HG03432 (cell line): Measurements from ENCODE around the gene LMLN.
"Not testable (repeated sequence)": the region's sequence is repeated elsewhere in the genome, so short reads cannot be mapped to it uniquely, and the experiment has no call there.

Source experiments
- ATAC-seq: cut with Tn5 transposase; IDR thresholded peaks from one replicate; pipeline ENCODE4 v1.9.1; 2021; ENCODE audit warnings: mild to moderate bottlenecking, moderate library complexity; ENCODE audit not compliant: unreplicated experiment

Gene LMLN

GRCh38 chr3:197956626-197956988, 3.4 kb upstream of the LMLN start:
- ATAC-seq, result no peak

DNA sequence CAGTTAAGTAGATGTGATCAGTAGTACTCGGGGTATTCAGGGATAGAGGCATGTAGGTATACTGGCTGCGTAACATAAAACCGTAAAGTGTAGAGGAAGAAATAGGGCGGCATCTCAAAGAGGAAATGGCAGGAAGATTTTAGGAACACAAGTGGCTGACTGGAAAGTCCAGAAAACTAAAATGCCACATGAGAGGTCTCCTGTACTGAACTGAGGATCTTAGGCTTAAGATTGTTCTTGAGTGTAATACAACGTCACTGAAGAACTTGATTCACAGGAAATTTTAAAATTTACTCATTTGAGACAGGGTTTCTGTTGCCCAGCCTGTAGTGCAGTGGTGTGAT, 2.3 kb upstream of the LMLN start:
- ATAC-seq, result no peak

DNA sequence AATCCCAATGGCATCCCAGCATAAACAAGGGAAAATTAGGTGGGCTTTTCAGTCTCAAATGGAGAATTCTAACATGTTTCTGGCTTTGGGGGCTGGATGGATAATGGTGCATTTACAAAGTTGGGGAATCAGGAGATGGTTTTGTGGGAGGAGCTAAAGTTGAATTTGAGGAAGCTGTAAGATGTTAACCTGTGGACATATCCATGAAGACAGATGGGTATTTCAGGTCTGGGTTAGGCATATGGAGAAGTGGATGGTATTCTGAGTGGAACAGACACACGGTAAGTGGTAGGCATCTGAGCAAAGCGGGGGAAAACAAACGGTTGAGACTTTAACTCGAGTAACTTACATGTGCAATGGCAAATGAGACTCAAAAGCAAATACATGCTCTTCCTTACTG, 1.7 kb upstream of the LMLN start:
- ATAC-seq, result no peak

DNA sequence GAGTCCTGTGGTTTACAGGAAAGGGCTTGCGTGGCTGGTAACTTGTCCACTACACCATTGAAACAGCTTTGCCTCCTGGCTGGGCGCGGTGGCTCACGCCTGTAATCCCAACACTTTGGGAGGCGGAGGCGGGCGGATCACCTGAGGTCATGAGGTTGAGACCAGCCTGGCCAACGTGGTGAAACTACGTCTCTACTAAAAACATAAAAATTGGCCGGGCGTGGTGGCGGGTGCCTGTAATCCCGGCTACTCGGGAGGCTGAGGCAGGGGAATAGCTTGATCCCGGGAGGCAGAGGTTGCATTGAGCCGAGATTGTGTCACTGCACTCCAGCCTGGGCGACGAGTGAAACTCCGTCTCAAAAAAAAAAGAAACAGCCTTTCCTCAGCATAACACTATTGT, 1.2 kb upstream of the LMLN start:
- ATAC-seq, result not testable (repeated sequence)

DNA sequence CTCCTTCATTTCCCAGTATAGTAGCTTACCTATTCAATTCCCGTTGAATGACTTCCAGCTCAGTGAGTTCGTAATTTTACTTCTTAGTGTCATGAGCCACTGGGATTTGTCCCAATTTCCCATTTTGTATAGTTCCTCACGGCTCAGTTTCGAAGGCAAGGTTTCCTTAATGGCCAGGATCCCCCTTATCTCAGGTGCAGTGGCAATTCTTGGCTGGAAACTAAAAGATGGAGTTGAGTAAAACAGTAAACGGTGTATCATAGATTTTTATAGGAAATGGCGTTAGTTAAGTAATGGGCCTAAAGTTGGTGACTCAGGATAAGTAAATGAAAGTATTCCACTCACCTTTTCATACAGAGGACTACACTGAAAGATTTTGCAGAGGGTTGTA, 522 bp upstream of the LMLN start:
- ATAC-seq, result no peak

DNA sequence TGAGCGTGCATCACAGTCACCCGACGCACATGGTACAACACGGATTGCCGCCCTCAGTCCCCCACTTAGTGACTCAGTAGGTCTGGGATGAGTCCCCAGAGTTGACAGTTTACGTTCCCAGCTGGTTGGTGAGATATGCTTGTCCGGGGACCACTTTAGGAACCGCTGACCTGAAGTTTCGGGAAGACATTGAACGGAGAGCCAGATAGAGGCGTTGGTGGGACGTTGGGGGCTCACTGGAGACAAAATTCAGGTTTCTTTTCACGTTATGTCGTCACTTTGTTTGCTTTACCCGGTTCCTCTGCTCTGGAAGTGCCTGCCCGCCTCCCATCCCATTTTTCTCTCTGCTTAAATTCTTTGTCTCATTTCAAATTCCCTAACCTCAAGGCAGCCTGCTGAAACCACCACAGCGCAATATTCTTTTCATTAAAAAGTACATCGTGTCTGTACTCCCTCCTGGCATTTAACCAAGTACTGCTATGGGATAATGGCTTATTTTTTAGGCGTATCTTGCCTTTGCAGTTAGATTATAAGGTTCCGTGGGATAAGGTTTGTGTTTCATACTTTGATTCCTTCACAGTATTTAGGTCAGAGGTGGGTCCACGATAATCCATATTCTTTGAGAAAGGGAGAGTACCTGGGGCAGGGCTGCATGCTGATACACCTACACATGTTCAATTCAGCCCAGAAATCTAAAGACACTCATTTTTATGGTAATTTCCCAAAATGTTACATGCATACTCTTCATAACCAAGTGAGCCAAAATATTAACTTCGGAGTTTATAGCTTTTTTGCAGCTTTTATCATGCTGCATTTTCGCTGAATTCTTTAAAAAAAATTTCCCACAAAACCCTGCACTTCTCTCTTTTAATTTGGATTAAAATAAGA, 921 bp downstream of the LMLN start:
- ATAC-seq, result no peak

DNA sequence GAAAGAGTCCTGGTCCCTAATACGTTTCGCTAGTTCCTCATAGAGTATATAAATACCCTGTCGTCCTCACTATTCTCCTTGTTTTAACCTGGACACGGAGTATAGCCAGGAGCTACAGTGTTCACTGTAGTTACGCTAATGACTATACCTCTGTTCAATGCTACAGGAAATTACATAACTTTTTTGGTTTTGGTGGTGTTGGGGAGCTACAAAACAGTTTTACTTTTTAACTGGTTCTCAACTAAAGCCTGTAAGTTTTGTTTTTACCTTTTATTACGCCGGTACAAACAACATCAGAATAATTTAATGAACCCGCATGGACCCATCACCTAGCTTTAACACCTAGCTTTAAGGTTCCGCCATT, 1.5 kb downstream of the LMLN start:
- no peak for ATAC-seq

DNA sequence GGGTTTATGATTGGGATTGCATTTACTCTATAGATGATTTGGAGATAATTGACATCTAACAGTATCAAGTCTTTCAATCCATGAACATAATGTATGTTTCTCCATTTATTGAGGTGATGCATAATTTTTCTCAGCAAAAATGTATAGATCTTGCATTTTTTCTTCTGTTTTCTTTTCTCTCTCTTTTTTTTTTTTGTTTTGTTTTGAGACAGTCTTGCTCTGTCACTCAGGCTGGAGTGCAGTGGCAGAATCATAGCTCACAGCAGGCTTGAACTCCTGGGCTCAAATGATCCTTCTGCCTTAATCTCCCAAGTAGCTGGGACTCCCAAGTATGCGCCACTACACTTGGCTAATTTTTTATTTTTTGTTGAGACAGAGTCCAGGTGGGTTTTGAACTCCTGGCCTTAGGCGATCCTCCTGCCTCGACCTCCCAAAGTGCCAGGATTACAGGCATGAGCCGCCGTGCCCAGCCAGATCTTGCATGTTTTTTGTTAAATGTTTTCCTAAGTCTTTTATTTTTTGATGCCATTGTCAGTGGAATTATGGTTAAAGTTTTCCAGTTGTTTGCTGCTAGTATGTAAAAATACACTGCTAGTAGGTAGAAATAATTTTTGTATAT, 3.1 kb downstream of the LMLN start:
- ATAC-seq, result no peak

- not testable (repeated sequence) for ATAC-seq
These were observed 7.4 kb downstream of the LMLN start for GRCh38 chr3:197967337-197967989.

DNA sequence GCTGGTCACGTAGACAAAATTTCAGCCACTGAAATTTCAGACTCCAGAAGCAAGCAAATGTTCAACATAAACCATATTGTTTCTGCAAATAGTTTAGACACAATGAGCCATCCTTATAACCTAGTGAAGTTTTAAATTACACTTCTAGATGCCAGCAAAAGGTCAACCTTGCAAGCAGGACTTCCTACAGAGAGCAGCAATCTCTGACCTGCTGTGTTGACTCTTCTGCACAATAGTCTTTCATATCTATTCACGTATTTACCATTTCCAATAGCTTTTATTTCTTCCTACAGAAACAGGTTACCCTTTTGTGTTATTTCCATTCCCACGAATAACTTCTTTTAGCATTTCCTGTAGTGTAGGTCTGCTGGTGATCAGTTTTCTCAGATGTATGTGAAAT, 10.6 kb downstream of the LMLN start:
- no peak for ATAC-seq

GRCh38 chr3:197974016-197974415, 14.0 kb downstream of the LMLN start:
- ATAC-seq, result no peak

- ATAC-seq, result no peak
These were observed 15.3 kb downstream of the LMLN start for GRCh38 chr3:197975311-197975710.

DNA sequence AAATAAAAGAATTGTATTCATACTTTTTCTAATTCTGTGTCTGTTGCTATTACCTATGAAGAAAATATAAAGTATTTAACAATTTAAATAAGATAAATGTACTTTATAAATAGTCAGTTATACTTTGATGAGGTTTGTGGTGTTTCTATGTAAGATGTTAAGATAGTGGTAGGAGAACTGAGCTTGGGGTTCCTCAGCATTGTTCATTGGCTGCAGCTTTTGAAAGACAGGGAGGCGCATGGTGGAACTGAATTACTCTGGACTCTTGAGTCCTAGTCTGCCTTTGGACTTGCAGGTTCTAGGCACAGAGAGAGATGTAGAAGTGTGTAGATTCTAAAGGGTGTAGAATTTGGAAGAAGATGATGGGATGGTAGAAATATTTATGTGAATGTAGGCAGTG, 23.1 kb downstream of the LMLN start:
- ATAC-seq, result no peak

- no peak for ATAC-seq
These were observed 29.6 kb downstream of the LMLN start for GRCh38 chr3:197989651-197990050.

- no peak for ATAC-seq
These were observed 34.7 kb downstream of the LMLN start for GRCh38 chr3:197994736-197995135.

DNA sequence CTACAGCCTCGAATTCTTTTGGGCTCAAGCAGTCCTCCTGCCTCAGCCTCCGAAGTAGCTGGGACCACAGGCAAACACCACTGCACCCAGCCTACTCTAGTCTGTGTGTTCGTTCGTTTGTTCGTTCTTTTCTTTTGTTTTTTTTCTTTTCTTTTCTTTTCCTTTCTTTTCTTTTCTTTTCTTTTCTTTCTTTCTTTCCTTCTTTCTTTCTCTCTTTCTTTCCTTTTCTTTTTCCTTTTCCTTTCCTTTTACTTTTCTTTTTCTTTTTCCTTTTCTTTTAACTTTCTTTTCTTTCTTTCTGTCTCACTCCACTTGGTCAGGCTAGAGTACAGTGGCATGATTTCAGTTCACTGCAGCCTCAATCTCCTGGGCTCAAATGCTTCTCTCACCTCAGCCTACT, 36.8 kb downstream of the LMLN start:
- no peak for ATAC-seq

DNA sequence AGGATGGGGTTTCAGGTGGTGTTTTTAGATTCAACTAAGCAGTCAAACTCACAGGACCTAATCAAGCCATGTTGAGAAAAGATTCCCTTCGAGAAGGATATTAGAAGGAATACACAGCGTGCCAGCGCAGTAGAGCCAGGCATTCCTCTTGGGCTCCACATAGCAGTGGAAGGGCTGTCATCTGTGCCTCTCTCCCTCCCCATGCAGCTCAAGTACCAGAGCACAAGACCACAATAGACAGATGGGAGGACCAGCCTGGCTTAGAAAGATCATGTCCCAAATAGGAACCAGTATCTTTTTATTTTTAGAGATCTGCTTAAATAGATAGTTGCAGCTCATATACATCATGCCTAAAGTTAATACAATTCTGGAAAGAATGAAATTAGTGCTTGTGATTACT, 37.9 kb downstream of the LMLN start:
- ATAC-seq, result no peak

DNA sequence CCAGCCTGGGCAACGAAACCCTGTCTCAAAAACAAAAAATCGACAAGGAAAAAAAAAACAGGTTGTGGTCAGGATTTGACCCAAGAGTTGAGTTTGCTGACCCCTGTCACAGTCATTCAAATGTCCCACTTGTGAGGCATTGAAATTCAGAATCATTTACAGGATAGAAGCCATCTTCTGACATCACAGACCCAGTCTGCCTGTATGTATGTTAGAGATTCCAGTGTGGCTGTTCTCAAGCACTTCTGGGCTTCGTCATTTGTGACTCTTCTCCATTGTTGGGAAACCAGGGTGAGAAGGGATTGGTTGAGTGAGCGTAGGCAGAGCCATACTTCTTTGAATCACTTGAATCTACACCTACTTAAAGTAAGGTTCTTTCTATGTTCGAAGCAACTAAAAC, 57.1 kb downstream of the LMLN start:
- no peak for ATAC-seq

- ATAC-seq, result no peak
These were observed 58.4 kb downstream of the LMLN start for GRCh38 chr3:198018416-198018815.

DNA sequence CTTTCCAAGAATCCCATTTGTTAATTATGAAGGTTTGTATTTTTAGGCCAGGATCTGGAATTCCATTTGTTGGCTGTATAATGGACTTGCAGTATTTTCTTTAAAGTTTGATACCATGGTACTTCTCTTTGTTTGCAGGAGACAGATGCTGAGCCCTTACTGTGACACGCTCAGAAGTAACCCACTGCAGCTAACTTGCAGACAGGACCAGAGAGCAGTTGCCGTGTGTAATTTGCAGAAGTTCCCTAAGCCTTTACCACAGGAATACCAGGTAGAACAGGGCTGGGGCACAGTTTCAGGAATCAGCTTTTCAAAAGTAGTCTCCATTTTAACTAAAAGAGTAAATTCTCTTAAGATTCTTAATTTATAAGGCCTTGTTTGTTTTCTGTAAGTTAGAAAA, 59.1 kb downstream of the LMLN start:
- no peak for ATAC-seq

- no peak for ATAC-seq
These were observed 61.3 kb downstream of the LMLN start for GRCh38 chr3:198021320-198021719.

GRCh38 chr3:198022604-198023003, 62.6 kb downstream of the LMLN start:
- no peak for ATAC-seq
